Measurements from ENCODE around the gene NRG3. TPM values are rescaled to one million over a fixed set of nuclear protein-coding genes. Genes with fewer than 3 reads are reported as not detected.

The NRG3 gene
- total RNA-seq, 2 experiments from 2014 or later, result not detected

DNA sequence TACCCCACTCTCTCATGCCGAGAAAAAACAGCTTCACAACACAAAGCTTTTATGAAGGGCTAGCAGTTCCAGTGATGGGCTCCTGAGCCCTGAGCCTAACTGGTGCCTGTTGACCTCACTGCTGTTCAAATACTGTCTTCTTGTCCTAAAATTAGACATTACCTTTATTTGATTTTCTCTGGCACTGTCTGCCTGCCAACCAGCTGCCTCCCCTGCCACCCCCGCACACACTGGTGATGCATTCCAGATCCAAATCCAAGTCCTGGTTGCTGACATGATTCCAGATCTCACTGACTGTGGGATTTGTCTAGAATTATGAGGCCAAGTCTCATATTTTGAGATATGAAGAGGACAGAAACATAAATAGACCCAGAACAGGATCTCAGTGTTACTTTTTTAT, 816.2 kb downstream of the NRG3 start:
- ATAC-seq (ENCODE audit: poor library complexity), result no peak
- Mint-ChIP-seq H3K4me1 (ENCODE audit: low read depth) (no peaks in the 10 kb centered on the region), H3K36me3 (ENCODE audit: low read depth) (no peaks in the 10 kb centered on the region), H3K27ac (no peak overlapping the region), H3K4me3 (no peak overlapping the region), H3K9me3 (peaks cover 6% of the 10 kb centered on the region), H3K27me3 (no peaks in the 10 kb centered on the region)
- CTCF ChIA-PET, result no interaction called here
- DNase-seq, result no peak
- no peak overlapping the region for H3K27ac ChIP-seq (ENCODE audit: low read depth in 1 of 2, low read length in 2 of 2)
- H3K4me3 ChIP-seq (ENCODE audit: low read length), result no peak overlapping the region
- H3K27me3 ChIP-seq (ENCODE audit: control insufficient read depth in 1 of 2, insufficient read depth in 2 of 2, low read length in 2 of 2), result no peaks in the 10 kb centered on the region
- intact Hi-C loops (cut with DNase I, micrococcal nuclease), result no loop called here
- H3K9me3 ChIP-seq (ENCODE audit: control insufficient read depth in 1 of 2, insufficient read depth in 1 of 2, low read length in 2 of 2), result peaks cover 5 to 8% of the 10 kb centered on the region in 2 experiments
- POLR2A ChIA-PET, result no interaction called here
- TF ChIP-seq, protein P1, sequence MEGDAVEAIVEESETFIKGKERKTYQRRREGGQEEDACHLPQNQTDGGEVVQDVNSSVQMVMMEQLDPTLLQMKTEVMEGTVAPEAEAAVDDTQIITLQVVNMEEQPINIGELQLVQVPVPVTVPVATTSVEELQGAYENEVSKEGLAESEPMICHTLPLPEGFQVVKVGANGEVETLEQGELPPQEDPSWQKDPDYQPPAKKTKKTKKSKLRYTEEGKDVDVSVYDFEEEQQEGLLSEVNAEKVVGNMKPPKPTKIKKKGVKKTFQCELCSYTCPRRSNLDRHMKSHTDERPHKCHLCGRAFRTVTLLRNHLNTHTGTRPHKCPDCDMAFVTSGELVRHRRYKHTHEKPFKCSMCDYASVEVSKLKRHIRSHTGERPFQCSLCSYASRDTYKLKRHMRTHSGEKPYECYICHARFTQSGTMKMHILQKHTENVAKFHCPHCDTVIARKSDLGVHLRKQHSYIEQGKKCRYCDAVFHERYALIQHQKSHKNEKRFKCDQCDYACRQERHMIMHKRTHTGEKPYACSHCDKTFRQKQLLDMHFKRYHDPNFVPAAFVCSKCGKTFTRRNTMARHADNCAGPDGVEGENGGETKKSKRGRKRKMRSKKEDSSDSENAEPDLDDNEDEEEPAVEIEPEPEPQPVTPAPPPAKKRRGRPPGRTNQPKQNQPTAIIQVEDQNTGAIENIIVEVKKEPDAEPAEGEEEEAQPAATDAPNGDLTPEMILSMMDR (IDR thresholded peaks at IDR 0.05), result no peak
- H3K4me1 ChIP-seq (ENCODE audit: insufficient read depth, low read length), result no peaks in the 10 kb centered on the region
- H3K36me3 ChIP-seq (ENCODE audit: insufficient read depth, low read length), result no peaks in the 10 kb centered on the region

GRCh38 chr10:82692458-82692857, 817.5 kb downstream of the NRG3 start:
- TF ChIP-seq, protein P1 (IDR thresholded peaks at IDR 0.05), result no peak
- H3K27ac ChIP-seq (ENCODE audit: low read depth in 1 of 2, low read length in 2 of 2), result no peak overlapping the region
- H3K36me3 Mint-ChIP-seq (ENCODE audit: low read depth), result no peaks in the 10 kb centered on the region
- ChIA-PET POLR2A (no interaction called here), CTCF (no interaction called here)
- no peaks in the 10 kb centered on the region for H3K27me3 Mint-ChIP-seq
- H3K27ac Mint-ChIP-seq, result no peak overlapping the region
- H3K36me3 ChIP-seq (ENCODE audit: insufficient read depth, low read length), result no peaks in the 10 kb centered on the region
- no peak overlapping the region for H3K4me3 Mint-ChIP-seq
- intact Hi-C loops (cut with DNase I, micrococcal nuclease), result no loop called here
- ATAC-seq (ENCODE audit: poor library complexity), result no peak
- H3K9me3 ChIP-seq (ENCODE audit: control insufficient read depth in 1 of 2, insufficient read depth in 1 of 2, low read length in 2 of 2), result peaks cover 0 to 8% of the 10 kb centered on the region in 2 experiments
- H3K4me1 ChIP-seq (ENCODE audit: insufficient read depth, low read length), result no peaks in the 10 kb centered on the region
- no peaks in the 10 kb centered on the region for H3K4me1 Mint-ChIP-seq (ENCODE audit: low read depth)
- H3K9me3 Mint-ChIP-seq, result peaks cover 8% of the 10 kb centered on the region
- DNase-seq, result no peak
- no peak overlapping the region for H3K4me3 ChIP-seq (ENCODE audit: low read length)
- no peaks in the 10 kb centered on the region for H3K27me3 ChIP-seq (ENCODE audit: control insufficient read depth in 1 of 2, insufficient read depth in 2 of 2, low read length in 2 of 2)

- intact Hi-C loops (cut with DNase I, micrococcal nuclease), result no loop called here
- POLR2A ChIA-PET, result no interaction called here
- no peak overlapping the region for H3K27ac Mint-ChIP-seq
Measured at GRCh38 chr10:82721831-82722230, 846.8 kb downstream of the NRG3 start.

More at GRCh38 chr10:82721831-82722230, 846.8 kb downstream of the NRG3 start:
- Histone ChIP-seq H3K27ac (ENCODE audit: low read depth in 1 of 2, low read length in 2 of 2) (no peak overlapping the region), H3K36me3 (ENCODE audit: insufficient read depth, low read length) (no peaks in the 10 kb centered on the region), H3K4me3 (ENCODE audit: low read length) (no peak overlapping the region), H3K9me3 (ENCODE audit: control insufficient read depth in 1 of 2, insufficient read depth in 1 of 2, low read length in 2 of 2) (peaks cover 6 to 7% of the 10 kb centered on the region in 2 experiments), H3K27me3 (ENCODE audit: control insufficient read depth in 1 of 2, insufficient read depth in 2 of 2, low read length in 2 of 2) (no peaks in the 10 kb centered on the region), H3K4me1 (ENCODE audit: insufficient read depth, low read length) (no peaks in the 10 kb centered on the region)
- Mint-ChIP-seq H3K9me3 (peaks cover 8% of the 10 kb centered on the region), H3K27me3 (no peaks in the 10 kb centered on the region), H3K36me3 (ENCODE audit: low read depth) (no peaks in the 10 kb centered on the region), H3K4me3 (no peak overlapping the region), H3K4me1 (ENCODE audit: low read depth) (no peaks in the 10 kb centered on the region)
- ATAC-seq (ENCODE audit: poor library complexity), result no peak
- DNase-seq, result no peak
- TF ChIP-seq, protein P1 (IDR thresholded peaks at IDR 0.05), result no peak
- CTCF ChIA-PET, result no interaction called here
